Stimulated activated memory B cell treated with anti-CD40 and anti-IgM and Interleukin-4, amounts not matched to agents 10 μg/mL and 1 μg/mL and 100 μg/mL, for 72 hours (primary cell): ENCODE results near the gene INTS6.

ENCODE experiments used
- ATAC-seq: fragments of 150-1000 bp; cut with Tn5 transposase; 2 replicates; pipeline ENCODE4 v1.10.0; 2021
- H3K27ac Mint-ChIP-seq: one replicate; pipeline ENCODE4 v1.8.0; 2022; ENCODE audit warnings: mild to moderate bottlenecking, mixed read lengths
- H3K27me3 Mint-ChIP-seq: one replicate; pipeline ENCODE4 v1.8.0; 2022; ENCODE audit warnings: mixed read lengths
- H3K36me3 Mint-ChIP-seq: one replicate; pipeline ENCODE4 v1.8.0; 2022; ENCODE audit warnings: mixed read lengths
- H3K4me1 Mint-ChIP-seq: one replicate; pipeline ENCODE4 v1.8.0; 2022; ENCODE audit warnings: mixed read lengths
- H3K4me3 Mint-ChIP-seq: one replicate; pipeline ENCODE4 v1.8.0; 2022; ENCODE audit warnings: mild to moderate bottlenecking, moderate library complexity, mixed read lengths
- H3K9me3 Mint-ChIP-seq: one replicate; pipeline ENCODE4 v1.8.0; 2022; ENCODE audit warnings: mixed read lengths

INTS6 gene

GRCh38 chr13:51348069-51348967 is 104.5 kb downstream of the INTS6 start:
- Mint-ChIP-seq H3K27me3 (no peaks in the 10 kb centered on the region), H3K9me3 (no peaks in the 10 kb centered on the region), H3K4me1 (no peaks in the 10 kb centered on the region), H3K4me3 (no peak overlapping the region), H3K36me3 (peaks cover 11% of the 10 kb centered on the region), H3K27ac (no peak overlapping the region)
- peak; percentile 13 for ATAC-seq

- Mint-ChIP-seq H3K4me3 (no peak overlapping the region), H3K36me3 (peaks cover 4% of the 10 kb centered on the region), H3K27me3 (no peaks in the 10 kb centered on the region), H3K27ac (no peak overlapping the region), H3K9me3 (no peaks in the 10 kb centered on the region), H3K4me1 (no peaks in the 10 kb centered on the region)
- ATAC-seq = no peak
These were observed 105.7 kb downstream of the INTS6 start for GRCh38 chr13:51347099-51347498.

GRCh38 chr13:51346397-51346796 is 106.4 kb downstream of the INTS6 start:
- no peaks in the 10 kb centered on the region for H3K27me3 Mint-ChIP-seq
- ATAC-seq = no peak
- H3K9me3 Mint-ChIP-seq = no peaks in the 10 kb centered on the region
- H3K27ac Mint-ChIP-seq = no peak overlapping the region
- no peaks in the 10 kb centered on the region for H3K36me3 Mint-ChIP-seq
- H3K4me3 Mint-ChIP-seq = no peak overlapping the region
- no peaks in the 10 kb centered on the region for H3K4me1 Mint-ChIP-seq

- H3K4me3 Mint-ChIP-seq = no peak overlapping the region
- no peaks in the 10 kb centered on the region for H3K4me1 Mint-ChIP-seq
- H3K27me3 Mint-ChIP-seq = no peaks in the 10 kb centered on the region
- no peak for ATAC-seq
- H3K36me3 Mint-ChIP-seq = no peaks in the 10 kb centered on the region
- H3K27ac Mint-ChIP-seq = no peak overlapping the region
- no peaks in the 10 kb centered on the region for H3K9me3 Mint-ChIP-seq
These were observed 109.4 kb downstream of the INTS6 start for GRCh38 chr13:51343475-51343874.

- Mint-ChIP-seq H3K27ac (no peak overlapping the region), H3K36me3 (no peaks in the 10 kb centered on the region), H3K9me3 (no peaks in the 10 kb centered on the region), H3K4me1 (no peaks in the 10 kb centered on the region), H3K4me3 (no peak overlapping the region), H3K27me3 (no peaks in the 10 kb centered on the region)
- no peak for ATAC-seq
These were observed 110.1 kb downstream of the INTS6 start for GRCh38 chr13:51342706-51343105.

GRCh38 chr13:51341791-51342190 is 111.0 kb downstream of the INTS6 start:
- Mint-ChIP-seq H3K4me1 (no peaks in the 10 kb centered on the region), H3K36me3 (no peaks in the 10 kb centered on the region), H3K9me3 (no peaks in the 10 kb centered on the region), H3K27ac (no peak overlapping the region), H3K27me3 (no peaks in the 10 kb centered on the region), H3K4me3 (no peak overlapping the region)
- ATAC-seq = no peak

- no peaks in the 10 kb centered on the region for H3K4me1 Mint-ChIP-seq
- ATAC-seq = no peak
- no peaks in the 10 kb centered on the region for H3K9me3 Mint-ChIP-seq
- H3K27me3 Mint-ChIP-seq = no peaks in the 10 kb centered on the region
- no peaks in the 10 kb centered on the region for H3K36me3 Mint-ChIP-seq
- no peak overlapping the region for H3K4me3 Mint-ChIP-seq
- H3K27ac Mint-ChIP-seq = no peak overlapping the region
These were observed 111.6 kb downstream of the INTS6 start for GRCh38 chr13:51341232-51341631.

- Mint-ChIP-seq H3K9me3 (no peaks in the 10 kb centered on the region), H3K4me3 (no peak overlapping the region), H3K27ac (no peak overlapping the region), H3K4me1 (no peaks in the 10 kb centered on the region), H3K36me3 (no peaks in the 10 kb centered on the region), H3K27me3 (no peaks in the 10 kb centered on the region)
- ATAC-seq = no peak
These were observed 112.7 kb downstream of the INTS6 start for GRCh38 chr13:51339952-51340732.

GRCh38 chr13:51339354-51339753 is 113.5 kb downstream of the INTS6 start, which contains the start of gene SERPINE3:
Gene SERPINE3, plus strand, starts transcription at chr13:51339691. Its CDS starts 1,401 bp downstream, at chr13:51341092.
- H3K27me3 Mint-ChIP-seq = no peaks in the 10 kb centered on the region
- H3K4me1 Mint-ChIP-seq = no peaks in the 10 kb centered on the region
- no peaks in the 10 kb centered on the region for H3K36me3 Mint-ChIP-seq
- ATAC-seq = no peak
- no peak within 1 kb of the TSS for H3K27ac Mint-ChIP-seq
- no peaks in the 10 kb centered on the region for H3K9me3 Mint-ChIP-seq
- H3K4me3 Mint-ChIP-seq = no peak within 1 kb of the TSS

GRCh38 chr13:51336746-51337145 is 116.1 kb downstream of the INTS6 start:
- no peaks in the 10 kb centered on the region for H3K9me3 Mint-ChIP-seq
- no peak overlapping the region for H3K4me3 Mint-ChIP-seq
- no peaks in the 10 kb centered on the region for H3K36me3 Mint-ChIP-seq
- peaks cover under 1% of the 10 kb centered on the region for H3K4me1 Mint-ChIP-seq
- ATAC-seq = no peak
- H3K27me3 Mint-ChIP-seq = no peaks in the 10 kb centered on the region
- no peak overlapping the region for H3K27ac Mint-ChIP-seq

- H3K4me3 Mint-ChIP-seq = no peak overlapping the region
- no peak overlapping the region for H3K27ac Mint-ChIP-seq
- peaks cover 15% of the 10 kb centered on the region for H3K4me1 Mint-ChIP-seq
- no peak for ATAC-seq
- no peaks in the 10 kb centered on the region for H3K9me3 Mint-ChIP-seq
- H3K27me3 Mint-ChIP-seq = no peaks in the 10 kb centered on the region
- H3K36me3 Mint-ChIP-seq = no peaks in the 10 kb centered on the region
These were observed 119.0 kb downstream of the INTS6 start for GRCh38 chr13:51333826-51334225.

GRCh38 chr13:51333421-51333820 is 119.4 kb downstream of the INTS6 start:
- no peak for ATAC-seq
- Mint-ChIP-seq H3K27me3 (no peaks in the 10 kb centered on the region), H3K36me3 (no peaks in the 10 kb centered on the region), H3K4me3 (no peak overlapping the region), H3K4me1 (peaks cover 15% of the 10 kb centered on the region), H3K9me3 (no peaks in the 10 kb centered on the region), H3K27ac (no peak overlapping the region)

GRCh38 chr13:51332566-51333361 is 120.1 kb downstream of the INTS6 start:
- no peaks in the 10 kb centered on the region for H3K9me3 Mint-ChIP-seq
- H3K27ac Mint-ChIP-seq = no peak overlapping the region
- H3K27me3 Mint-ChIP-seq = no peaks in the 10 kb centered on the region
- ATAC-seq = no peak
- H3K4me3 Mint-ChIP-seq = no peak overlapping the region
- peaks cover 15% of the 10 kb centered on the region for H3K4me1 Mint-ChIP-seq
- no peaks in the 10 kb centered on the region for H3K36me3 Mint-ChIP-seq

GRCh38 chr13:51331354-51331861 is 121.4 kb downstream of the INTS6 start:
- Mint-ChIP-seq H3K9me3 (no peaks in the 10 kb centered on the region), H3K36me3 (no peaks in the 10 kb centered on the region), H3K27me3 (no peaks in the 10 kb centered on the region), H3K27ac (peak overlapping the region; percentile 43), H3K4me3 (peak overlapping the region; percentile 4), H3K4me1 (peaks cover 15% of the 10 kb centered on the region)
- peak; percentile 65 for ATAC-seq

GRCh38 chr13:51330791-51331190 is 122.0 kb downstream of the INTS6 start:
- ATAC-seq = peak; percentile 71
- peaks cover 15% of the 10 kb centered on the region for H3K4me1 Mint-ChIP-seq
- H3K4me3 Mint-ChIP-seq = peak overlapping the region; percentile 6
- H3K36me3 Mint-ChIP-seq = no peaks in the 10 kb centered on the region
- H3K9me3 Mint-ChIP-seq = no peaks in the 10 kb centered on the region
- peak overlapping the region; percentile 43 for H3K27ac Mint-ChIP-seq
- no peaks in the 10 kb centered on the region for H3K27me3 Mint-ChIP-seq
